Measurements from ENCODE around the gene DPH1. TPM values are rescaled to one million over a fixed set of nuclear protein-coding genes. Genes with fewer than 3 reads are reported as not detected.

Gene DPH1
- total and polyA plus RNA-seq, 4 donors, result 6.3 to 62.9 (median 32.5) TPM

- Histone ChIP-seq H3K9me3 (ENCODE audit: control insufficient read depth, low read length) (no peaks in the 10 kb centered on the region), H3K36me3 (ENCODE audit: control insufficient read depth in 1 of 2, insufficient read depth in 2 of 2, low read length in 1 of 2) (no peaks in the 10 kb centered on the region), H3K27me3 (ENCODE audit: control insufficient read depth in 1 of 2, insufficient read depth in 2 of 2, low read length in 1 of 2) (no peaks in the 10 kb centered on the region), H3K27ac (ENCODE audit: low read depth in 1 of 2, low read length in 2 of 2) (no peak overlapping the region), H3K4me3 (ENCODE audit: low read length in 2 of 2) (peak overlapping the region in 1 of 2 donors; percentile 36), H3K4me1 (ENCODE audit: control insufficient read depth in 1 of 2, insufficient read depth in 2 of 2, low read length in 2 of 2) (no peaks in the 10 kb centered on the region)
- DNase-seq, result peak in 1 of 2 donors; percentile 82
- ATAC-seq (ENCODE audit: low FRiP score), result peak; percentile 12
- intact Hi-C loops (cut with DNase I), result loop anchor here in 1 of 2 donors (2.0 kb wide), 1 partner anchor 115 kb away; no protein-coding TSS in a partner anchor
- 2% methylated on average over 68 to 85 of the region's 85 CpGs for WGBS, 2 donors
Measured at GRCh38 chr17:2023692-2024571, 6.0 kb upstream of the DPH1 start.

- Histone ChIP-seq H3K4me1 (ENCODE audit: control insufficient read depth in 1 of 2, insufficient read depth in 2 of 2, low read length in 2 of 2) (no peaks in the 10 kb centered on the region), H3K27me3 (ENCODE audit: control insufficient read depth in 1 of 2, insufficient read depth in 2 of 2, low read length in 1 of 2) (no peaks in the 10 kb centered on the region), H3K36me3 (ENCODE audit: control insufficient read depth in 1 of 2, insufficient read depth in 2 of 2, low read length in 1 of 2) (no peaks in the 10 kb centered on the region), H3K27ac (ENCODE audit: low read depth in 1 of 2, low read length in 2 of 2) (no peak overlapping the region), H3K9me3 (ENCODE audit: control insufficient read depth, low read length) (no peaks in the 10 kb centered on the region), H3K4me3 (ENCODE audit: low read length in 2 of 2) (peak overlapping the region; percentile 2 to 36)
- no peak for DNase-seq
- 1% methylated on average over 64 to 73 of the region's 73 CpGs for WGBS, 2 donors
- intact Hi-C loops (cut with DNase I), result loop anchor here (2.0 to 5.0 kb wide), 2 partner anchors 37 to 116 kb away; no protein-coding TSS in a partner anchor
- no peak for ATAC-seq (ENCODE audit: low FRiP score)
Measured at GRCh38 chr17:2024572-2025219, 5.3 kb upstream of the DPH1 start.

- no peaks in the 10 kb centered on the region for H3K36me3 ChIP-seq (ENCODE audit: control insufficient read depth in 1 of 2, insufficient read depth in 2 of 2, low read length in 1 of 2)
- H3K27me3 ChIP-seq (ENCODE audit: control insufficient read depth in 1 of 2, insufficient read depth in 2 of 2, low read length in 1 of 2), result no peaks in the 10 kb centered on the region
- peak; percentile 70 for ATAC-seq (ENCODE audit: low FRiP score)
- intact Hi-C loops (cut with DNase I), result loop anchor here (2.0 to 5.0 kb wide), 2 partner anchors 38 to 116 kb away; no protein-coding TSS in a partner anchor
- H3K9me3 ChIP-seq (ENCODE audit: control insufficient read depth, low read length), result no peaks in the 10 kb centered on the region
- WGBS, 2 donors, result 0 to 1% methylated on average over 35 to 47 of the region's 47 CpGs
- H3K4me3 ChIP-seq (ENCODE audit: low read length in 2 of 2), result peak within 1 kb of the TSS; percentile 2 to 36
- DNase-seq, result peak; percentile 83 to 90
- H3K27ac ChIP-seq (ENCODE audit: low read depth in 1 of 2, low read length in 2 of 2), result no peak within 1 kb of the TSS
- H3K4me1 ChIP-seq (ENCODE audit: control insufficient read depth in 1 of 2, insufficient read depth in 2 of 2, low read length in 2 of 2), result no peaks in the 10 kb centered on the region
Measured at GRCh38 chr17:2025220-2025621, 4.7 kb upstream of the DPH1 start, which contains the start of gene RTN4RL1. Gene RTN4RL1, minus strand, starts transcription at chr17:2025334. Its CDS starts 469 bp downstream, at chr17:2024865.

- H3K4me1 ChIP-seq (ENCODE audit: control insufficient read depth in 1 of 2, insufficient read depth in 2 of 2, low read length in 2 of 2), result no peaks in the 10 kb centered on the region
- ATAC-seq (ENCODE audit: low FRiP score) (peak; percentile 53), DNase-seq (peak; percentile 84 to 91)
- peak overlapping the region; percentile 2 to 36 for H3K4me3 ChIP-seq (ENCODE audit: low read length in 2 of 2)
- H3K27ac ChIP-seq (ENCODE audit: low read depth in 1 of 2, low read length in 2 of 2), result no peak overlapping the region
- intact Hi-C loops (cut with DNase I), result loop anchor here (1.0 to 5.0 kb wide), 3 partner anchors 38 to 117 kb away; no protein-coding TSS in a partner anchor
- H3K36me3 ChIP-seq (ENCODE audit: control insufficient read depth in 1 of 2, insufficient read depth in 2 of 2, low read length in 1 of 2), result no peaks in the 10 kb centered on the region
- H3K9me3 ChIP-seq (ENCODE audit: control insufficient read depth, low read length), result no peaks in the 10 kb centered on the region
- no peaks in the 10 kb centered on the region for H3K27me3 ChIP-seq (ENCODE audit: control insufficient read depth in 1 of 2, insufficient read depth in 2 of 2, low read length in 1 of 2)
- WGBS, 2 donors, result 1% methylated on average over 55 of the region's 55 CpGs
Measured at GRCh38 chr17:2025622-2026309, 4.2 kb upstream of the DPH1 start.

- H3K4me3 ChIP-seq (ENCODE audit: low read length in 2 of 2), result no peak overlapping the region
- WGBS, 2 donors, result 30 to 38% methylated on average over 11 of the region's 11 CpGs
- no peaks in the 10 kb centered on the region for H3K36me3 ChIP-seq (ENCODE audit: control insufficient read depth in 1 of 2, insufficient read depth in 2 of 2, low read length in 1 of 2)
- ATAC-seq (ENCODE audit: low FRiP score) (no peak), DNase-seq (no peak)
- no peak overlapping the region for H3K27ac ChIP-seq (ENCODE audit: low read depth in 1 of 2, low read length in 2 of 2)
- intact Hi-C loops (cut with DNase I), result loop anchor here in 1 of 2 donors (5.0 kb wide), 1 partner anchor 40 kb away; no protein-coding TSS in a partner anchor
- no peaks in the 10 kb centered on the region for H3K4me1 ChIP-seq (ENCODE audit: control insufficient read depth in 1 of 2, insufficient read depth in 2 of 2, low read length in 2 of 2)
- H3K27me3 ChIP-seq (ENCODE audit: control insufficient read depth in 1 of 2, insufficient read depth in 2 of 2, low read length in 1 of 2), result no peaks in the 10 kb centered on the region
- H3K9me3 ChIP-seq (ENCODE audit: control insufficient read depth, low read length), result no peaks in the 10 kb centered on the region
Measured at GRCh38 chr17:2027528-2028233, 2.3 kb upstream of the DPH1 start.

DNA sequence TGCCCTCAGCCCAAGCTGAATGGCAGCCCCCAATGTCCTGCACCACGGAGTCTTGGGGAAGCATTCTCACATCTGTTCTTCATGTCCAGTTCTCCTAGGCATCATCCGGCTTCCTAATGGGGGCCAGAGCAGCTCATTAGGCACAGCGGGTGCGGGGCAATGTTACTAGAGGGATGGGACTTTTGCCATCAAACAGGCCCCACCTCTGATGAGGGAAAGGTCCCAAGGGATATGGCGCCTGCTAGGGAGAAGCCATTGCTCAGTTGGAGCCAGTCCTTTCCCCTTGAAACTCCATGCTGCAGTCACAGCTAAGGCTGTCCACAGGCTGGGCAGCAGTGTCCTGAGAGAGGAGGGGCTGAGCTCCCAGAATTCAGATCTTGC, 1.7 kb upstream of the DPH1 start:
- Histone ChIP-seq H3K27me3 (ENCODE audit: control insufficient read depth in 1 of 2, insufficient read depth in 2 of 2, low read length in 1 of 2) (no peaks in the 10 kb centered on the region), H3K9me3 (ENCODE audit: control insufficient read depth, low read length) (no peaks in the 10 kb centered on the region), H3K36me3 (ENCODE audit: control insufficient read depth in 1 of 2, insufficient read depth in 2 of 2, low read length in 1 of 2) (no peaks in the 10 kb centered on the region), H3K4me1 (ENCODE audit: control insufficient read depth in 1 of 2, insufficient read depth in 2 of 2, low read length in 2 of 2) (no peaks in the 10 kb centered on the region), H3K27ac (ENCODE audit: low read depth in 1 of 2, low read length in 2 of 2) (no peak overlapping the region), H3K4me3 (ENCODE audit: low read length in 2 of 2) (no peak overlapping the region)
- DNase-seq (no peak), ATAC-seq (ENCODE audit: low FRiP score) (no peak)
- intact Hi-C loops (cut with DNase I), result loop anchor here in 1 of 2 donors (5.0 kb wide), 1 partner anchor 41 kb away; no protein-coding TSS in a partner anchor
- WGBS, 2 donors, result 61 to 63% methylated on average over 5 of the region's 5 CpGs

- DNase-seq, result no peak
- H3K36me3 ChIP-seq (ENCODE audit: control insufficient read depth in 1 of 2, insufficient read depth in 2 of 2, low read length in 1 of 2), result no peaks in the 10 kb centered on the region
- H3K4me1 ChIP-seq (ENCODE audit: control insufficient read depth in 1 of 2, insufficient read depth in 2 of 2, low read length in 2 of 2), result no peaks in the 10 kb centered on the region
- H3K27me3 ChIP-seq (ENCODE audit: control insufficient read depth in 1 of 2, insufficient read depth in 2 of 2, low read length in 1 of 2), result no peaks in the 10 kb centered on the region
- no peaks in the 10 kb centered on the region for H3K9me3 ChIP-seq (ENCODE audit: control insufficient read depth, low read length)
- H3K27ac ChIP-seq (ENCODE audit: low read depth in 1 of 2, low read length in 2 of 2), result no peak overlapping the region
- ATAC-seq (ENCODE audit: low FRiP score), result no peak
- WGBS, 2 donors, result 52 to 57% methylated on average over 6 of the region's 6 CpGs
- no peak overlapping the region for H3K4me3 ChIP-seq (ENCODE audit: low read length in 2 of 2)
- intact Hi-C loops (cut with DNase I), result loop anchor here in 1 of 2 donors (5.0 kb wide), 1 partner anchor 41 kb away; no protein-coding TSS in a partner anchor
Measured at GRCh38 chr17:2028737-2029136, 1.2 kb upstream of the DPH1 start.

- H3K27me3 ChIP-seq (ENCODE audit: control insufficient read depth in 1 of 2, insufficient read depth in 2 of 2, low read length in 1 of 2), result no peaks in the 10 kb centered on the region
- no peak for ATAC-seq (ENCODE audit: low FRiP score)
- intact Hi-C loops (cut with DNase I), result no loop called here
- peak overlapping the region; percentile 67 to 69 for H3K4me3 ChIP-seq (ENCODE audit: low read length in 2 of 2)
- H3K27ac ChIP-seq (ENCODE audit: low read depth in 1 of 2, low read length in 2 of 2), result no peak overlapping the region
- WGBS, 2 donors, result 25 to 27% methylated on average over 10 of the region's 10 CpGs
- no peaks in the 10 kb centered on the region for H3K36me3 ChIP-seq (ENCODE audit: control insufficient read depth in 1 of 2, insufficient read depth in 2 of 2, low read length in 1 of 2)
- peak in 1 of 2 donors; percentile 71 for DNase-seq
- no peaks in the 10 kb centered on the region for H3K4me1 ChIP-seq (ENCODE audit: control insufficient read depth in 1 of 2, insufficient read depth in 2 of 2, low read length in 2 of 2)
- no peaks in the 10 kb centered on the region for H3K9me3 ChIP-seq (ENCODE audit: control insufficient read depth, low read length)
Measured at GRCh38 chr17:2030779-2031163, 818 bp downstream of the DPH1 start.

Data from aorta (tissue), 5 donors.